K562 (cell line): ENCODE results near the gene HYOU1. TPM values are rescaled to one million over a fixed set of nuclear protein-coding genes. Genes with fewer than 3 reads are reported as not detected.

Source experiments
- CBX8 ChIP-seq: fragments of 200-600 bp; sonication (generic); IDR thresholded peaks from 2 replicates; pipeline ENCODE4 v1.6.1; 2012; ENCODE audit warnings: borderline replicate concordance, mixed run types, low read depth, mild to moderate bottlenecking, moderate library complexity, mixed read lengths, low read length, control low read depth, inconsistent platforms; ENCODE audit not compliant: poor library complexity, severe bottlenecking; ENCODE audit errors: extremely low read depth
- CHD1 ChIP-seq: fragments of 200-600 bp; sonication (generic); IDR thresholded peaks from one replicate; pipeline ENCODE4 v1.6.1; 2012; ENCODE audit warnings: mild to moderate bottlenecking, moderate library complexity, low read length, inconsistent platforms
- ELF4 ChIP-seq: fragments of 450-650 bp; formaldehyde crosslinking; IDR thresholded peaks from 2 replicates; pipeline ENCODE4 v1.4.0; 2022; ENCODE audit warnings: missing genetic modification characterization
- HIVEP1 ChIP-seq: fragments of 250-450 bp; sonication (Bioruptor Pico); IDR thresholded peaks from 2 replicates; pipeline ENCODE4 v1.4.0; 2020; ENCODE audit warnings: mild to moderate bottlenecking
- HNRNPUL1 ChIP-seq: fragments of 200-400 bp; formaldehyde crosslinking; IDR thresholded peaks from 2 replicates; pipeline ENCODE4 v1.6.1; 2017; ENCODE audit warnings: low read length
- KLF1 ChIP-seq: fragments of 450-650 bp; IDR thresholded peaks from 2 replicates; pipeline ENCODE4 v1.6.1; 2016; ENCODE audit warnings: missing genetic modification characterization, missing compliant biosample characterization
- MAX ChIP-seq: sonication (generic); formaldehyde crosslinking; IDR thresholded peaks from 2 replicates; pipeline ENCODE4 v1.9.0; 2022; ENCODE audit warnings: mild to moderate bottlenecking, missing genetic modification reagents
- PPARD ChIP-seq: fragments of 250-450 bp; sonication (Bioruptor Pico); IDR thresholded peaks from 2 replicates; pipeline ENCODE4 v1.8.0; 2022; ENCODE audit warnings: inconsistent platforms, mild to moderate bottlenecking, moderate library complexity
- RBM34 ChIP-seq: fragments of 200-400 bp; formaldehyde crosslinking; IDR thresholded peaks from 2 replicates; pipeline ENCODE4 v1.6.1; 2018; ENCODE audit warnings: low read length, borderline replicate concordance; ENCODE audit not compliant: insufficient read depth
- RHOXF2B ChIP-seq: fragments of 250-450 bp; sonication (Bioruptor Pico); conservative IDR thresholded peaks from 2 replicates; pipeline ENCODE4 v1.5.1; 2021
- SIN3B ChIP-seq: fragments of 450-650 bp; IDR thresholded peaks from 2 replicates; pipeline ENCODE4 v1.6.1; 2017; ENCODE audit warnings: low read depth, mild to moderate bottlenecking, moderate library complexity
- SOX6 ChIP-seq: fragments of 450-650 bp; IDR thresholded peaks from 2 replicates; pipeline ENCODE4 v1.6.1; 2014; ENCODE audit warnings: mild to moderate bottlenecking
- SRSF9 ChIP-seq: fragments of 200-400 bp; formaldehyde crosslinking; IDR thresholded peaks from 2 replicates; pipeline ENCODE4 v1.6.1; 2017; ENCODE audit warnings: low read depth, low read length, borderline replicate concordance
- THRA ChIP-seq: fragments of 450-650 bp; IDR thresholded peaks from 2 replicates; pipeline ENCODE4 v1.6.1; 2017; ENCODE audit warnings: mild to moderate bottlenecking, moderate library complexity
- TSHZ1 ChIP-seq: fragments of 250-450 bp; sonication (Bioruptor Pico); IDR thresholded peaks from 2 replicates; pipeline ENCODE4 v1.4.0; 2020; ENCODE audit warnings: mild to moderate bottlenecking, moderate library complexity
- ZNF518B ChIP-seq: fragments of 250-450 bp; sonication (Bioruptor Pico); IDR thresholded peaks from 2 replicates; pipeline ENCODE4 v1.5.0; 2021; ENCODE audit warnings: mild to moderate bottlenecking, moderate library complexity
- polyA plus RNA-seq, 8 experiments: library from polyadenylated mRNA; depleted of rRNA in 4 of 8; stranded (reverse) in 5 of 8; unstranded in 3 of 8; fragments of >200 nt; fragmentation: Nextera tagmentation in 2 of 8; fragmentation: Illumina TruSeq in 1 of 8; extraction: Ambion mirVana in 2 of 8; extraction: Trizol in 1 of 8; gene quantifications; 2 replicates each; pipeline versions ENCODE4 v1.2.1 to v1.2.3, GENCODE V29; 2011 to 2014; ENCODE audit warnings: inconsistent platforms in 1 of 8, missing spikeins in 1 of 8
- total RNA-seq, 7 experiments: library from RNA; depleted of rRNA in 6 of 7; stranded (reverse); fragments of >200 nt in 6 of 7; fragmentation: Illumina TruSeq in 2 of 7; extraction: Trizol in 2 of 7; gene quantifications; 2 replicates each; pipeline versions ENCODE4 v1.2.1 to v1.2.3, GENCODE V29; 2011 to 2021; ENCODE audit warnings: low replicate concordance in 1 of 7

The HYOU1 gene
- total and polyA plus RNA-seq, 9 of the 15 experiments (the other 6 are each of a cell fraction or from before 2014, with no cell fraction given) = 19.5 to 197 (median 128) TPM

- TF ChIP-seq HIVEP1 (no peak), KLF1 (tag) (no peak), SIN3B (no peak), CBX8 (no peak), TSHZ1 (CRISPR knock-in tag) (no peak), SRSF9 (no peak), SOX6 (peak; percentile 42; the same call in 1 of the 2 replicates), ZNF518B (CRISPR knock-in tag) (no peak), THRA (no peak), RHOXF2B (CRISPR knock-in tag) (no peak), PPARD (no peak), RBM34 (no peak), ELF4 (CRISPR knock-in tag) (no peak), CHD1 (no peak), HNRNPUL1 (0 out of 2 replicates have a peak, but pooled peaks have one; percentile 48), MAX (CRISPR knock-in tag) (no peak)
These were observed 32.4 kb downstream of the HYOU1 start (continued) for GRCh38 chr11:119024430-119025098.
